Caco-2 (cell line): ENCODE data around the gene EIF2B4. TPM values are rescaled to one million over a fixed set of nuclear protein-coding genes. Genes with fewer than 3 reads are reported as not detected.

Experiments
- Bru-seq: library from RNA; stranded (reverse); fragments of 400-500 nt; gene quantifications from one replicate; lab custom pipeline; 2021; lab: Mats Ljungman, UMichigan
- BruChase-seq, 2 experiments: library from RNA; stranded (reverse); fragments of 400-500 nt; gene quantifications; one replicate each; lab custom pipeline; 2021; lab: Mats Ljungman, UMichigan
- BruUV-seq: library from RNA; stranded (reverse); fragments of 400-500 nt; replicated peaks from 2 replicates; lab custom pipeline; 2021; lab: Mats Ljungman, UMichigan
- CTCF ChIA-PET: fragments of 300-600 bp; sonication (Branson Sonifier 250); formaldehyde crosslinking; loops from one replicate; lab custom pipeline; 2022; ENCODE audit warnings: antibody characterized with exemption; lab: Charles Lee
- POLR2A ChIA-PET: fragments of 300-600 bp; sonication (Branson Sonifier 250); formaldehyde crosslinking; loops from one replicate; lab custom pipeline; 2022; ENCODE audit warnings: antibody characterized with exemption; lab: Charles Lee
- DNase-seq, 2 experiments: peaks; one replicate each; pipeline versions ENCODE4 v3.0.0 to v3.0.0-alpha.2; 2020 to 2022
- H3K27me3 ChIP-seq: replicated peaks from 2 replicates; pipeline ENCODE4 v1.6.0; 2011; ENCODE audit warnings: low read length; ENCODE audit not compliant: control insufficient read depth, insufficient read depth
- H3K36me3 ChIP-seq: 2 replicates; pipeline ENCODE4 v1.5.1; 2011; ENCODE audit warnings: low read length; ENCODE audit not compliant: control insufficient read depth, insufficient read depth
- H3K4me1 ChIP-seq: fragments of 250-450 bp; sonication (Bioruptor Pico); 2 replicates; pipeline ENCODE4 v1.5.1; 2020; ENCODE audit warnings: mild to moderate bottlenecking
- H3K4me3 ChIP-seq: 2 replicates; pipeline ENCODE4 v1.5.1; 2011; ENCODE audit warnings: low read depth, mild to moderate bottlenecking, control low read depth, low read length
- H3K9me3 ChIP-seq: fragments of 250-450 bp; sonication (Bioruptor Pico); 2 replicates; pipeline ENCODE4 v1.5.1; 2020; ENCODE audit warnings: mild to moderate bottlenecking, moderate library complexity
- H3K27ac Mint-ChIP-seq: one replicate; pipeline ENCODE4 v1.8.0; 2022; ENCODE audit warnings: mixed read lengths; ENCODE audit not compliant: unreplicated experiment
- H3K27me3 Mint-ChIP-seq: one replicate; pipeline ENCODE4 v1.8.0; 2022; ENCODE audit warnings: mixed read lengths; ENCODE audit not compliant: insufficient read depth, unreplicated experiment
- H3K36me3 Mint-ChIP-seq: one replicate; pipeline ENCODE4 v1.8.0; 2022; ENCODE audit warnings: mild to moderate bottlenecking, mixed read lengths; ENCODE audit not compliant: insufficient read depth, unreplicated experiment
- H3K4me1 Mint-ChIP-seq: one replicate; pipeline ENCODE4 v1.8.0; 2022; ENCODE audit warnings: low read depth, mixed read lengths; ENCODE audit not compliant: unreplicated experiment
- H3K4me3 Mint-ChIP-seq: one replicate; pipeline ENCODE4 v1.8.0; 2022; ENCODE audit warnings: mild to moderate bottlenecking, moderate library complexity, mixed read lengths; ENCODE audit not compliant: unreplicated experiment
- H3K9me3 Mint-ChIP-seq: one replicate; pipeline ENCODE4 v1.8.0; 2022; ENCODE audit warnings: mixed read lengths; ENCODE audit not compliant: unreplicated experiment
- CTCF ChIP-seq, 2 experiments: fragments of 200-600 bp in 1 of 2; IDR thresholded peaks; 1 replicate in 1 of 2; 2 replicates in 1 of 2; pipeline versions ENCODE4 v1.5.1 to v1.8.0; 2011 to 2022; ENCODE audit warnings: antibody characterized with exemption in 1 of 2, control low read depth in 1 of 2, inconsistent platforms in 1 of 2, low read depth in 1 of 2, low read length in 1 of 2, mild to moderate bottlenecking in 1 of 2, moderate library complexity in 1 of 2; ENCODE audit not compliant: insufficient read depth in 1 of 2, severe bottlenecking in 1 of 2, unreplicated experiment in 1 of 2
- intact Hi-C: fragments of 100-400 bp; cut with micrococcal nuclease; formaldehyde crosslinking; loops from one replicate; pipeline ENCODE4 v1.10.0; 2022; ENCODE audit not compliant: unreplicated experiment
- long read RNA-seq: library from polyadenylated mRNA; stranded (forward); transcript quantifications from one replicate; pipeline ENCODE4 v2.0.0, GENCODE V29; 2022
- total RNA-seq: library from RNA; stranded (reverse); gene quantifications from 2 replicates; pipeline ENCODE4 v1.2.3, GENCODE V29; 2022

Gene EIF2B4
- 79.7 and 91.3 TPM in 2 replicates for total RNA-seq
- percentile 90 among the genes with signal in this experiment for Bru-seq, nascent RNA
- BruChase-seq, experiment 1, labeled RNA remaining after a 2-hour chase = percentile 93 among the genes with signal in this experiment
- percentile 94 among the genes with signal in this experiment for BruChase-seq, experiment 2, labeled RNA remaining after a 6-hour chase
- long read RNA-seq, transcript EIF2B4-205 (13 exons, 1,608 nt) = minor isoform, 77 of 290 reads
- long read RNA-seq, transcript EIF2B4-209 (2 exons, 607 nt) = minor isoform, 6 of 290 reads
- long read RNA-seq, transcript EIF2B4-201 (13 exons, 1,792 nt) = major isoform, 135 of 290 reads
- long read RNA-seq, partial matches to known transcripts = 6 of 290 reads
- long read RNA-seq, other reads (novel, unspliced or antisense) = 54 of 290 reads

GRCh38 chr2:27370026-27370815 is at the start of gene EIF2B4, which contains the start of gene SNX17:
EIF2B4 (minus strand) TSS chr2:27370338; CDS start chr2:27370314, 24 bp downstream.
SNX17 (plus strand) TSS chr2:27370616; CDS start chr2:27370744, 128 bp downstream.
- Histone ChIP-seq H3K9me3 (no peaks in the 10 kb centered on the region), H3K4me3 (peak within 1 kb of the TSS; percentile 85), H3K4me1 (peaks cover 17% of the 10 kb centered on the region), H3K36me3 (peaks cover 6% of the 10 kb centered on the region), H3K27me3 (no peaks in the 10 kb centered on the region)
- ChIA-PET POLR2A (interaction anchor here (0.5 to 2.1 kb wide), 5 partner anchors 10 to 48 kb away, joined by 3 to 8 read pairs (median 5); partner anchors contain the start of genes GTF3C2, PPM1G and ZNF513), CTCF (interaction anchor here (0.9 to 1.9 kb wide), 7 partner anchors 10 to 147 kb away, joined by 3 to 12 read pairs (median 6); partner anchors contain the start of genes GTF3C2, SLC30A3 and ZNF513)
- Mint-ChIP-seq H3K27me3 (no peaks in the 10 kb centered on the region), H3K36me3 (peaks cover 85% of the 10 kb centered on the region), H3K4me1 (peaks cover 31% of the 10 kb centered on the region), H3K9me3 (no peaks in the 10 kb centered on the region), H3K4me3 (peak within 1 kb of the TSS; percentile 74), H3K27ac (peak within 1 kb of the TSS; percentile 96)
- peak; percentile 58 to 95 for TF ChIP-seq CTCF (IDR thresholded peaks at IDR 0.05; ENCODE audit: insufficient read depth in 1 of 2, low read depth in 1 of 2, low read length in 1 of 2, severe bottlenecking in 1 of 2, unreplicated experiment in 1 of 2)
- BruUV-seq = no TSS peak
- peak; percentile 100 for DNase-seq
- intact Hi-C loops = loop anchor here (1.0 to 2.0 kb wide), 4 partner anchors 10 to 59 kb away; partner anchors contain the start of genes GTF3C2, NRBP1 and ZNF513

GRCh38 chr2:27416151-27416550 is 46.0 kb upstream of the EIF2B4 start:
- TF ChIP-seq CTCF (IDR thresholded peaks at IDR 0.05; ENCODE audit: insufficient read depth in 1 of 2, low read depth in 1 of 2, low read length in 1 of 2, severe bottlenecking in 1 of 2, unreplicated experiment in 1 of 2) = no peak
- no peaks in the 10 kb centered on the region for H3K9me3 Mint-ChIP-seq
- ChIA-PET POLR2A (no interaction called here), CTCF (no interaction called here)
- Histone ChIP-seq H3K9me3 (no peaks in the 10 kb centered on the region), H3K27me3 (no peaks in the 10 kb centered on the region), H3K36me3 (no peaks in the 10 kb centered on the region), H3K4me1 (peaks cover 16% of the 10 kb centered on the region; the same call in 1 of the 2 replicates), H3K4me3 (no peak overlapping the region)
- no peak for DNase-seq
- no TSS peak for BruUV-seq
- intact Hi-C loops = no loop called here
- peaks cover 5% of the 10 kb centered on the region for H3K36me3 Mint-ChIP-seq
- H3K4me3 Mint-ChIP-seq = no peak overlapping the region
- H3K27me3 Mint-ChIP-seq = no peaks in the 10 kb centered on the region
- H3K4me1 Mint-ChIP-seq = peaks cover 20% of the 10 kb centered on the region
- H3K27ac Mint-ChIP-seq = no peak overlapping the region
